Sigmoid colon (tissue), 4 donors: ENCODE measurements around the gene ATP13A5.

Experiments
- CTCF ChIP-seq, 4 experiments: fragments of 450-650 bp in 3 of 4; fragments of 200-600 bp in 1 of 4; IDR thresholded peaks; one replicate each; pipeline ENCODE4 v1.5.1; 2016 to 2019; ENCODE audit warnings: antibody characterized with exemption in 4 of 4, mild to moderate bottlenecking in 3 of 4, moderate library complexity in 2 of 4
- EP300 ChIP-seq, 4 donors: sonication (generic); formaldehyde crosslinking; IDR thresholded peaks; one replicate each; pipeline ENCODE4 v1.6.1; 2017; ENCODE audit warnings: antibody characterized with exemption in 4 of 4
- POLR2AphosphoS5 ChIP-seq, 4 donors: sonication (generic); formaldehyde crosslinking; IDR thresholded peaks; one replicate each; pipeline ENCODE4 v1.6.1; 2017; ENCODE audit warnings: antibody characterized with exemption in 4 of 4

DNA sequence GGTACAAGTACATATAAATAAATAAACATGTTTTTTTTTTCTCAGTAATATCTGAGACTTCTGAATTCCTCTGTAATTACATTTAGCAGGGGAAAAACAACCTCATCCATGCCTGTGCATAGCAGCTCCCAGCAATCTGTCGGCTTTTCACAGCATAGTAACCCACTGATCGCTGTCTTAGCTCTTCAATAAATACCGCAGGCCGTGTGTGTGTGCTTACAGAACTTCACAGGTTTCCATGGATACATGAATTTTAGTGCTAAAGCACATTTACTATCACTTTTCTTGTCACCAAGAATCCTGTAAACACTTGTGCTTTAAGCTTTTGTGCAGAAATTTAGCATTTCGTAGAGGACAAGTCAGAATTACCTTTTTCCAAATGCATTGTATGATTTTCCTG lies 141.5 kb downstream of the ATP13A5 start:
- TF ChIP-seq CTCF (IDR thresholded peaks at IDR 0.05) = no peak
- TF ChIP-seq POLR2AphosphoS5 (IDR thresholded peaks at IDR 0.05) = no peak
- no peak for TF ChIP-seq EP300 (IDR thresholded peaks at IDR 0.05)
